Mesenteric fat pad (tissue), 1 donor: ENCODE results near the gene ZFYVE28. TPM values are rescaled to one million over a fixed set of nuclear protein-coding genes. Genes with fewer than 3 reads are reported as not detected.

Experiments used
- DNase-seq: peaks from one replicate; pipeline ENCODE4 v3.0.0-alpha.2; 2020; ENCODE audit warnings: low spot score
- total RNA-seq: library from RNA; stranded (reverse); fragmentation: NEBNext Ultra II Directional; extraction: Animal tissue kit (Norgen Biotek cat#: 25700); gene quantifications from one replicate; pipeline ENCODE4 v1.2.1, GENCODE V29; 2021
- donor health status: DM: yes; HTN: yes; CAD: no.

ZFYVE28 gene
- total RNA-seq, 1 donor from 2014 or later = 12.9 TPM

GRCh38 chr4:2264481-2265041, 153.9 kb downstream of the ZFYVE28 start:
- DNase-seq = no peak

DNA sequence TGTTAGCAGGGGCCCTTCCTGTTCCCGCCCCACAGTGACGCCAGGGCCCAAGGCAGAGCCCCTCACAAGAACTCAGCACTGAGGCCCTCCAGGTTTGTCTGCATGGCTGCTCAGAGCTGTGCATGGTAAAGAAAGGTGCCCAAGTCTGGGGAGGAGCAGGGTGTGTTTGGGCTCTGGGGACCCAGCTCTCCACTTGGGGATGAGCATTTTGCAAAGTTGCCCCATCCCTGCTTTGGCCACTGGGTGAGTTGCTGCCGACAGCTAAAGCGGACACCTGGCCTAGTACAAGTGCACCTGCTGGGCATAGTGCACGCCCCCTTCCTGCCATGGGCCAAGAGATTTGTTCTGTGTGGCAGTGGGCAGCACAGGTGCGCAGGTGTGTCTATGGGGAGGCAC, 154.5 kb downstream of the ZFYVE28 start:
- no peak for DNase-seq

DNA sequence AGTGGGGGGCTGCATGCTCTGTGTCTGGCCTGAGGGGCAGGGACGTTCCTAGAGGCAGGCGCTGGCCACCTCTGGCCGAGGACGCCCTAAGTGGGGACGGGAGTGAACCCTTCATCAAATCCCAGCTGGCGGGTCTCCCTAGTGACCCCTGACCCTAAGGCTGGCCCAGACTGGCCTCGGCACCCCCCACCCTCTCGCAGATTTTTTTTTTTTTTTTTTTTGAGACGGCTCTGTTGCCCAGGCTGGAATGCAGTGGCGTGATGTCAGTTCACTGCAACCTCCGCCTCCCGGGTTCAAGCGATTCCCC, 155.5 kb downstream of the ZFYVE28 start:
- DNase-seq = no peak

GRCh38 chr4:2262145-2262943, 156.1 kb downstream of the ZFYVE28 start:
- DNase-seq = peak; percentile 100

DNA sequence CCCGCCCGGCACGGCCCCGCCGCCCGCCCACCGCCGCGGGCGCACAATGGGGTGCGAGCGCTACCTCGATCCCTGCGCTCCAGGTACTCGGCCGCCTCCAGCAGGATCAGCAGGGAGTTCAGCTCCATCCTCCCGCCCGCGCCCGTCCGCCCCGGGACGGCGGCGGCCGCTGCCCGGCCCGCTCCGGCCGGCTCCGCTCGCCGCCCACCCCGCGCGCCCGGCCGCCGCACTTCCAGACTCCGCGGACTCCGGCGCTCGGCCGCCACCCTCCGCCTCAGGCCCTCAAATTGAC, 156.6 kb downstream of the ZFYVE28 start, which contains the start of gene MXD4:
TSS of gene MXD4 (minus strand) at position 257 of the 292 bp plus-strand sequence. CDS start at position 128, 129 bp downstream.
- DNase-seq = no peak

- DNase-seq = peak; percentile 91
These were observed 157.2 kb downstream of the ZFYVE28 start for GRCh38 chr4:2261110-2261852.

GRCh38 chr4:2260344-2261109, 157.9 kb downstream of the ZFYVE28 start:
- DNase-seq = peak; percentile 90

DNA sequence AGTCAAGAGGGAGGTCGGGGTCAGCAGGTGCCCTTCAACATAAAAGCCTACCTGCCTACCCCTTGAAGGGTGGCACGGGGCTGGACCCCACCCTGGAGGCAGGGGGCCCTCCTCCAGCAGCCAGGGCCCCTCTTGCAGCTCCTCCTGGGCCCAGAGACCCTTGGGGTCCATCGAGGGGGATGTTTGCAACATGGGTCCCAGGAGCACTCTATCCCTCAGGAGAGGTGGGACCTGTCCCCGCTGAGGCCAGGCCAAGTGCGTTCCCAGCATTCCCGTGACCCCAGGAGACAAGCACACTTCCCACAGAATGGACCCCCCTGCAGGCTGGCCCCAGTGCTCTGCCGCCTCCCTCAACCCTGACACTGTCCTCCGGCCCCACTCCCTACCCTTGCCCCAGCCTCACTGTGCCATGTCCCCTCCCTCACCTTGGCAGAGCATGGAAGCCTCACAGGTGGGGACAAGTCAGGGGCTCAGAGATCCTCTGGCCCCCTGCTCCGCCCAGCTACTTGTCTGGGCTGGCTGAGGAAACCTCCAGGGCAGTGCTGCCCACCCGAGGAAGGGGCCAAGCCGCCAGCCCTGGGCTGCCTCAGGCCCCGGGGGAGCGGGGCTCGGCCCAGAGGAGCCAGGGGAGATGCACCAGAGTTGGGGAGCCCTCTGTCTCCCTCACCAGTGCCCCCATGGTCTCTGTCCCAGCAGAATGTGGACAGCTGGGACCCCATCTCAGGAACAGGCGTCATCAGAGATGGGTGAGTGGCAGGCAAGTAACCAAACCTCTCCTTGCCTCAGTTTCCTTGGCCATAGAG, 158.7 kb downstream of the ZFYVE28 start:
- DNase-seq = no peak

DNA sequence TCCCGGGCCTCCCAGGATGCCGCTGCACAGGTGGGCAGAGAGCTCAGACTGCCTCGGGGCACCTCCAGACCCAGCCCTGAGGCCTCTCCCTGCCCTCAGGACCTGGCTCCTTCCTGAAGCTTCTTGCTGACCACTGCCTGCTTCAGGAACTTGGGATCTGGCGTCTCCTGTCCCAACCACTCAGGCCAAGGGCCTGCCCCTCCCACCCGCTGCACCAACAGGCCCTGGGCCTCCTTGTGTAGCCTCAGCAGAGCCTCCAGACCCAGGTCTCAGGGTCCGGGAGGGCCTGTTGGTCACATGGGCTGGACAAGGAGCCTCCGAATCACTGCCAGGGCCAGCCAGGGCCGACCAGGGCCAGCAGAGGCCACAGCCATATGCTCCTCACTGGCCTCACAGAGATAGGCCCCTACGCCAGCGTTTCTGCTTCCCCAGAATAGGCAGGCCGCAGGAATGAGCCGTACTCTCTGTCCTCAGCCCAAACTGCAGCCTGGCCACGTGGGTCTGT, 159.4 kb downstream of the ZFYVE28 start:
- DNase-seq = peak; percentile 88

- peak; percentile 73 for DNase-seq
These were observed 160.1 kb downstream of the ZFYVE28 start for GRCh38 chr4:2258091-2259035.

GRCh38 chr4:2257361-2258081, 160.9 kb downstream of the ZFYVE28 start:
- peak; percentile 82 for DNase-seq

- peak; percentile 90 for DNase-seq
These were observed 161.7 kb downstream of the ZFYVE28 start for GRCh38 chr4:2256781-2257191.

DNA sequence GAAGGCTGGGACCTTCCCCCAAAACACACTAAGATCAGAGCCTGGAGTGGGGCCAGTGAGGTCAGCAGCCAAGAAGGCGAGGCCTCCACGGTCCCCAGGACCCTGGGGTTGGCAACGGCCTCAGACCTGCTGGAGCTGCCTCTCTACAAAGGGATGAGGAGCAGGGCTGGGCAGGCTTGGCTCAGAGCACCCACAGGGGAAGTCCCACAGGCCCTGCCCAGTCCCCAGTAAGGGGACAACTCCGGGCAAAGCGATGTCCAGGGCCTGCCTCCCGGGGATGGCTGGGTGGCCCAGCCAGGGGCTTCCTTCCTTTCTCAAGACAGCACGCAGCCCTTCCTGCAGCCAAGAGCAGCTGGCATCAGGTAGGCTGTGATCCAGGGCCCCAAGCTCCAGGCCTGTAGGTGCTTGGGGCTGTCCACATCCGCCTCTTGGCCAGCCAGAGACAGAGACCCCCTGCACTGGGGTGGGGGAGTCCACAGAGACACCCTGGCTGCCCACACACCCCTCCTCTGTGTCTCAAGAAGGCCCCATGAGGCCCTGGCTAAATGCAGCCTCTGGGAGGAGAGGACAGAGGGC, 162.2 kb downstream of the ZFYVE28 start:
- no peak for DNase-seq

GRCh38 chr4:2255501-2256155, 162.8 kb downstream of the ZFYVE28 start:
- DNase-seq = no peak

DNA sequence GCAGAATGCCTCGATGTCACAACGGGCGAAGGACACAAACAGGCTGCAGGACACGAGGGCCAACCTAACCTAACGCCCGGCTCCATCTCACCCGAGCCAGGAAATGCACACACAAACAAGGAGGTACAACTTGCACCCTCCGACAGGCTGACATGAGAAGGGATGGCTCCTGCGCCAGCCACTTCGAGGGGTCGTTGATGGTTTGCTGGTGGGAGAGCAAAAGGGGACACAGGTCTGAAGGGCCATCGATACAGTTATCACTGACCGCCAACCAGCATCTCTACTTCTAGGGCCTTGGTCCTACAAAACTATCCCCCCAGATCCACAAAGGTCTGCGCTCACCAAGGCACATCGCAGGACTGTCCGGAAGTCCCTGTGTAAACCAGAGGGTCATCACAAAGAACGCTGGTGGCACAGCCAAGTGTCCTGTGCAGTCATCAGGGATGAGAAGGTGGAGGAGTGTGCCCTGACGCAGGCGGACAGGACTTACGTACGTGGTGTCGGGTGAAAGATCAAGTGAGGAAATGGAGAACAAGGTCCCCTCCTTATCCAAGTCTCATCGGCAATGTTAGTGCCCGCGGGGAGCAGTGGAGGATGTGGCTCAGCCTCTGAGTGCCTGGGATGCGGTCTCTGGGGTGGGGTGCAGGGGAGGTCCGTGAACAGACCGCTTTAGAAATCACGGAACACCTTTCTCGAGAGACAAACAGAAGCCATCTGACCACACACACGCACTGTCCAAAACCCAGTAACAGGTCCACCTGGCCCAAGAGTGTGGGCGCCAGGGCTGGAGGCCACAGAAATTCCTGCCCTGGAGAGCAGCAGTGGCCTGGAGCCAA, 163.6 kb downstream of the ZFYVE28 start:
- peak; percentile 77 for DNase-seq

GRCh38 chr4:2253160-2254084, 165.0 kb downstream of the ZFYVE28 start:
- no peak for DNase-seq
